SK-N-SH (cell line): ENCODE data around the gene KCNK4. TPM values are rescaled to one million over a fixed set of nuclear protein-coding genes. Genes with fewer than 3 reads are reported as not detected.

Experiments used
- CTCF ChIA-PET: fragments of 300-600, 350-600 bp; formaldehyde crosslinking; extraction: SDS; loops from one replicate; lab custom pipeline; 2021; lab: Yijun Ruan, JAX
- POLR2A ChIA-PET: fragments of 350-600 bp; sonication (Branson Sonifier 250); formaldehyde crosslinking; extraction: SDS; loops from one replicate; lab custom pipeline; 2020; ENCODE audit warnings: antibody characterized with exemption, inconsistent platforms; lab: Yijun Ruan, JAX
- DNase-seq: peaks from one replicate; pipeline ENCODE4 v3.0.0; 2012
- H2AFZ ChIP-seq: fragments of 200-600 bp; sonication (generic); 2 replicates; pipeline ENCODE4 v1.8.1; 2016; ENCODE audit warnings: antibody characterized with exemption, mild to moderate bottlenecking, low read depth
- H3F3A ChIP-seq: fragments of 200-600 bp; sonication (generic); replicated peaks from 2 replicates; pipeline ENCODE3; 2016; ENCODE audit warnings: antibody characterized with exemption, mild to moderate bottlenecking; ENCODE audit not compliant: insufficient read depth
- H3K27ac ChIP-seq, 2 experiments: fragments of 200-500 bp in 1 of 2; fragments of 200-600 bp in 1 of 2; sonication (Bioruptor generic) in 1 of 2; sonication (generic), shearing (Covaris generic) in 1 of 2; 2 replicates each; pipeline versions ENCODE4 v1.5.1 to v1.6.1; 2014 to 2016; ENCODE audit warnings: low read depth in 2 of 2, inconsistent platforms in 1 of 2, low read length in 1 of 2, mild to moderate bottlenecking in 1 of 2, mixed read lengths in 1 of 2
- H3K27me3 ChIP-seq: fragments of 200-600 bp; sonication (generic), shearing (Covaris generic); 2 replicates; pipeline ENCODE4 v1.6.1; 2016; ENCODE audit warnings: mixed run types; ENCODE audit not compliant: insufficient read depth
- H3K36me3 ChIP-seq, 2 experiments: fragments of 200-500 bp in 1 of 2; fragments of 200-600 bp in 1 of 2; sonication (Bioruptor generic) in 1 of 2; sonication (generic) in 1 of 2; replicated peaks in 1 of 2; 2 replicates each; pipeline versions ENCODE3 to v1.5.1; 2014 to 2016; ENCODE audit warnings: low read length in 1 of 2, mild to moderate bottlenecking in 1 of 2; ENCODE audit not compliant: insufficient read depth in 2 of 2, control insufficient read depth in 1 of 2
- H3K4me1 ChIP-seq, 2 experiments: fragments of 200-500 bp in 1 of 2; fragments of 200-600 bp in 1 of 2; sonication (Bioruptor generic) in 1 of 2; sonication (generic), shearing (Covaris generic) in 1 of 2; 2 replicates each; pipeline versions ENCODE4 v1.5.1 to v1.6.1; 2014 to 2016; ENCODE audit warnings: low read depth in 1 of 2, low read length in 1 of 2, mixed run types in 1 of 2; ENCODE audit not compliant: insufficient read depth in 2 of 2, control insufficient read depth in 1 of 2
- H3K4me2 ChIP-seq: fragments of 200-600 bp; sonication (generic), shearing (Covaris generic); 2 replicates; pipeline ENCODE4 v1.6.1; 2017; ENCODE audit warnings: mixed run types
- H3K4me3 ChIP-seq, 2 experiments: fragments of 200-500 bp in 1 of 2; fragments of 200-600 bp in 1 of 2; sonication (Bioruptor generic) in 1 of 2; sonication (generic), shearing (Covaris generic) in 1 of 2; 2 replicates each; pipeline versions ENCODE4 v1.5.1 to v1.8.1; 2014 to 2016; ENCODE audit warnings: low read depth in 2 of 2, inconsistent platforms in 1 of 2, low read length in 1 of 2, mild to moderate bottlenecking in 1 of 2, mixed read lengths in 1 of 2, moderate library complexity in 1 of 2
- H3K79me2 ChIP-seq: fragments of 200-600 bp; sonication (generic); 2 replicates; pipeline ENCODE4 v1.8.1; 2017; ENCODE audit warnings: mild to moderate bottlenecking; ENCODE audit not compliant: insufficient read depth
- H3K9ac ChIP-seq: fragments of 200-600 bp; sonication (generic); 2 replicates; pipeline ENCODE4 v1.6.1; 2017; ENCODE audit warnings: mixed run types
- H3K9me2 ChIP-seq: fragments of 200-600 bp; sonication (generic); 2 replicates; pipeline ENCODE4 v1.6.1; 2017; ENCODE audit warnings: mixed run types
- H3K9me3 ChIP-seq: fragments of 200-600 bp; sonication (generic); 2 replicates; pipeline ENCODE4 v1.6.1; 2017; ENCODE audit warnings: mixed run types, mild to moderate bottlenecking, moderate library complexity
- H4K20me1 ChIP-seq: fragments of 200-600 bp; sonication (generic); 2 replicates; pipeline ENCODE4 v1.6.1; 2017; ENCODE audit warnings: mild to moderate bottlenecking, mixed run types; ENCODE audit not compliant: insufficient read depth
- EP300 ChIP-seq, 2 experiments: IDR thresholded peaks; 2 replicates each; pipeline versions ENCODE4 v1.4.0 to v1.6.1; 2012; ENCODE audit warnings: borderline replicate concordance in 1 of 2, low read depth in 1 of 2, low read length in 1 of 2
- EZH2phosphoT487 ChIP-seq: fragments of 200-600 bp; sonication (generic); IDR thresholded peaks from 2 replicates; pipeline ENCODE4 v1.6.1; 2017; ENCODE audit warnings: low read depth, mixed run types, mild to moderate bottlenecking, antibody characterized with exemption, moderate library complexity, borderline replicate concordance
- FOXM1 ChIP-seq: IDR thresholded peaks from 2 replicates; pipeline ENCODE4 v1.4.0; 2012; ENCODE audit warnings: low read depth, mild to moderate bottlenecking
- GATA2 ChIP-seq: sonication (generic); formaldehyde crosslinking; IDR thresholded peaks from 2 replicates; pipeline ENCODE4 v1.5.0; 2020; ENCODE audit warnings: mild to moderate bottlenecking, missing genetic modification reagents
- IRF3 ChIP-seq: fragments of 150-350 bp; IDR thresholded peaks from 2 replicates; pipeline ENCODE4 v1.6.1; 2016; ENCODE audit warnings: mild to moderate bottlenecking, low read depth, low read length
- JUND ChIP-seq: IDR thresholded peaks from 2 replicates; pipeline ENCODE4 v1.4.0; 2012
- MEF2A ChIP-seq: IDR thresholded peaks from 2 replicates; pipeline ENCODE4 v1.4.0; 2012; ENCODE audit warnings: low read depth, borderline replicate concordance
- NRF1 ChIP-seq: IDR thresholded peaks from 2 replicates; pipeline ENCODE4 v1.6.1; 2012; ENCODE audit warnings: low read depth, mild to moderate bottlenecking, low read length
- PBX3 ChIP-seq: IDR thresholded peaks from 2 replicates; pipeline ENCODE4; 2012
- RAD21 ChIP-seq: IDR thresholded peaks from 2 replicates; pipeline ENCODE4 v1.6.1; 2012; ENCODE audit warnings: mild to moderate bottlenecking, low read length
- TAF1 ChIP-seq: IDR thresholded peaks from 2 replicates; pipeline ENCODE4 v1.6.1; 2012; ENCODE audit warnings: low read depth, mild to moderate bottlenecking, low read length, moderate library complexity, borderline replicate concordance
- TCF12 ChIP-seq: IDR thresholded peaks from 2 replicates; pipeline ENCODE4 v1.4.0; 2012
- USF1 ChIP-seq: IDR thresholded peaks from 2 replicates; pipeline ENCODE4 v1.4.0; 2012; ENCODE audit warnings: low read depth, borderline replicate concordance
- USF2 ChIP-seq: fragments of 150-350 bp; IDR thresholded peaks from 2 replicates; pipeline ENCODE4 v1.6.1; 2017; ENCODE audit warnings: antibody characterized with exemption, low read length, low read depth, borderline replicate concordance
- WGBS: methylation state at CpG from one replicate; pipeline ENCODE4 v1.1.6; 2017; ENCODE audit warnings: low lambda C conversion rate; 5-methylcytosine and 5-hydroxymethylcytosine counted together
- polyA plus RNA-seq, 3 experiments: library from polyadenylated mRNA; depleted of rRNA; stranded (reverse); fragments of >200 nt; gene quantifications; 2 replicates each; pipeline ENCODE4 v1.2.3, GENCODE V29; 2012

The KCNK4 gene
- polyA plus RNA-seq, 1 of the 3 experiments (the other 2 are of a cell fraction): 0.16 TPM

- Histone ChIP-seq H4K20me1 (no peaks in the 10 kb centered on the region), H3K27me3 (peaks cover 5% of the 10 kb centered on the region; the same call in 1 of the 2 replicates), H3K36me3 (no peaks in the 10 kb centered on the region), H3K4me2 (no peak within 1 kb of the TSS), H3F3A (peaks cover 12% of the 10 kb centered on the region), H3K27ac (no peak within 1 kb of the TSS), H2AFZ (no peak within 1 kb of the TSS), H3K79me2 (no peaks in the 10 kb centered on the region), H3K4me1 (peaks cover 5 to 6% of the 10 kb centered on the region in 2 experiments; a peak in 2 of 4 replicates), H3K4me3 (no peak within 1 kb of the TSS; a peak in 1 of 4 replicates), H3K9me2 (no peaks in the 10 kb centered on the region), H3K9me3 (no peaks in the 10 kb centered on the region), H3K9ac (no peak within 1 kb of the TSS)
- DNase-seq: no peak
- ChIA-PET CTCF (interaction anchor here (0.6 to 6.7 kb wide), 20 partner anchors 13 to 411 kb away, joined by 3 to 196 read pairs (median 6); partner anchors contain the start of genes BAD, FERMT3, GPR137 and KCNK4), POLR2A (interaction anchor here (5.8 kb wide), 1 partner anchor 30 kb away, joined by 54 read pairs; no protein-coding TSS in a partner anchor)
- WGBS: 84% methylated on average over 41 of the region's 54 CpGs
- TF ChIP-seq IRF3 (no peak), MEF2A (no peak), USF1 (no peak), TAF1 (no peak), RAD21 (no peak), GATA2 (CRISPR knock-in tag) (no peak), PBX3 (no peak), TCF12 (no peak), FOXM1 (no peak), USF2 (no peak), NRF1 (no peak), JUND (no peak), EZH2phosphoT487 (no peak), EP300 (IDR thresholded peaks at IDR 0.05; ENCODE audit: borderline replicate concordance in 1 of 2, low read depth in 1 of 2, low read length in 1 of 2) (no peak)
Observed at GRCh38 chr11:64299847-64300648, 8.9 kb downstream of the KCNK4 start, which contains the start of gene CATSPERZ. CATSPERZ (plus strand) TSS chr11:64300358; CDS start chr11:64300411, 53 bp downstream.
